ENCODE measurements around the gene H2BK1.
A peak's percentile ranks its signal among the peaks of the same experiment; 100 is the strongest.

The H2BK1 gene

DNA sequence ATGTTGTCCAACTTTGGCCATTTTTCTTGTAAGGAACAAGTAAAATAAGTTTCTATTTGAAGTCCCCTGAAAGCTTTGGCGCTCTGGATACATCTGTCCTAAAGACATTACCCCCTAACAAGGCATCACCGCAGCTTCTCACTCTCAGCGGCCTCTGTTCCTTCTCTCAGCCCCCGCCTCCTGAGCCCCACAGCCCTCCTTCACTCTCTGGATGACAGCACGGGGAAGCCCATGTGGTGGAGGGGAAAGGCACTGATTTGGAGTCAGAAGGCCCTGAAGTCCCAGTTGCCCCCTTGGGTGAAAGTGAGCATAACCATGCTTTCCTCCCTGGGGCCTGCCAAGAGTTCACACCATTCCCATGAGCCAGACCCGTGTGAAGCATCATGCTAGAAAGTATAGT lies 4.6 kb downstream of the H2BK1 start:
- no peak for DNase-seq

DNA sequence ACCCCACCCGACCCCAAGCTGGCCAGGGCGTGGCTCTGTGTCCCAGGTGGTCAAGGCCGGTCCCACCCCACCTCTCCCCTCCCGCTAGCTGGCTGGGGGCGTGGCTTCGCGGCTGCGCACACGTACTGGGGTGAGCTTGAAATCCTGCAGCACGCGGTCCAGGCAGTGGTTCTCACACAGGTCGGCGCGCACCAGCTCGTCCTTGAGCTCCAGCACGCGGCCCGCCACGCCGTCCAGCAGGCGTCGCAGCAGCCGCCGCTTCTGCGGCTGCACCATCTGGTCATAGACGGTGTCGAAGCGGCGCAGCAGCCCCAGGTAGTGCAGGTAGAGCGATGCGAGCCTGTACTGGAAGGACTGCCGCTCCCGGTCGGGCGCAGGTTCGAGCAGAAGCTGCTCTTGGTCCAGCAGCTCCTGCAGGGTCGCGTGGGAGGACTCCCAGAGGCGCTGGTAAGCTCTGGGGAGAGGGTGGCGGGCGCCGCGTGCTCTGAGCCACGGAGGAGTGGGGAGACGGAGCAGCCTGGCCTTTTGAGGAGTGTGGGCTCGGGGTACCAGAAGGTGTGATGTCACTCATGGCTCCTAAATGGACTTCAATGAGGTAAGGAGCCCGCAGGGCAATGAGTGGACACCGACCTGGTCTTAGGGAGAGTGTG lies 5.8 kb downstream of the H2BK1 start:
- DNase-seq, result no peak

DNA sequence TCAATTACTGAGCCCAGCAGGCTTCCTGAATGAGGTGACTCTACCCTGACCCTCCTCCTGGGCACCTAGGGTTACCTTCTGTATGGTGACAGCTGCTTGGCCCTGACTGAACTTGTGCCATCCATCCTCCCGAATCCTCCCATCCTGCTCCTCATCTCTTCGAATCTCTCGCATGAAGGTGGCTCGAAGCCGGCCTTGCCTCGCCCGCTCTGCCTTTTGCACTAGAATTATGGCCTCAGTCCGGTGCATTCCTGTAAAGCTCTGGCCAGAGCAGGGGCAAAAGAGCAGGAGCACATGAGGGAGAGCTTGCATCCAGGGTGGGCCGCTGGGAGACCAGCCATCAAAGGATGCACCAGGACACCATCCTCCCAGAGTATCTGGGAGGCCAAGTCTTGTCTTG lies 7.5 kb downstream of the H2BK1 start:
- no peak for DNase-seq

DNA sequence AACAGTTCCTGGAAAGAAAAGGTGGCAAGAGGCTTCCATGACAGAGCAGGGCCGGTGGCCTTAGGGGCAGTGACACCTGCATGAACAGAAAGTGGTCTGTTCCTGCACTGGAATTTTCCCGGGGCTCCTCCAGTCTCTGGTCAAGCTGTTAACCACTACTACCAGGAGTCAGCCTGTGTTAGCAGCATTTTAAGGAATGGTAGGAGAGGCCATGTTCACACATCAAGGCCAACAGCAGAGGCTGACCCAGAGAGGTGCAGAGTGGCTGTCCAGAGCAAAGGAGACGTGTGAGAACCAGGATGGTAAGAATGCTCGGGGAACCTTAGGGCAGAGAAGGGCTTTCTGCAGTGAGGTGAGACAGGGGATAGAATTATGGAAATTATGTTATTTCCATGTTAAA lies 8.5 kb downstream of the H2BK1 start:
- no peak for DNase-seq

DNA sequence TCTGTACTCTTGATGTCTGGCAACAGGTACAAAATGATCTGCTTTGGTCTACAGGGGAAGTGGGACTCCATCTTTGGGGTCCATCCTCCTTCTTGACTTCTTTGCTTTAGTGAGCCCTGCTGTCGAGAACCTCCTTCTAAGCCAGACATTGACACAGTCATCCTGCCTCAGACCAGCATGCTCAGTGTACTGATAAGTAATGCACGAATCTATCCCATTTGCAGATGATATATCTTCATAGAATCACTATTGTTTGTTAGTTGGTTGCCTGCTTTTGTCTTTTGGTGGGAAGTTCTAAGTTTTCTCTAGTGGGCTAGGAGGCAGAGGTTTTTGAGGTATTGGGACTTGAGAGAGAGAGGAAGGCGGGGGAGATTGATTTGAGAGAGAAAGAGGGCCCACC lies 8.9 kb downstream of the H2BK1 start:
- no peak for DNase-seq

DNA sequence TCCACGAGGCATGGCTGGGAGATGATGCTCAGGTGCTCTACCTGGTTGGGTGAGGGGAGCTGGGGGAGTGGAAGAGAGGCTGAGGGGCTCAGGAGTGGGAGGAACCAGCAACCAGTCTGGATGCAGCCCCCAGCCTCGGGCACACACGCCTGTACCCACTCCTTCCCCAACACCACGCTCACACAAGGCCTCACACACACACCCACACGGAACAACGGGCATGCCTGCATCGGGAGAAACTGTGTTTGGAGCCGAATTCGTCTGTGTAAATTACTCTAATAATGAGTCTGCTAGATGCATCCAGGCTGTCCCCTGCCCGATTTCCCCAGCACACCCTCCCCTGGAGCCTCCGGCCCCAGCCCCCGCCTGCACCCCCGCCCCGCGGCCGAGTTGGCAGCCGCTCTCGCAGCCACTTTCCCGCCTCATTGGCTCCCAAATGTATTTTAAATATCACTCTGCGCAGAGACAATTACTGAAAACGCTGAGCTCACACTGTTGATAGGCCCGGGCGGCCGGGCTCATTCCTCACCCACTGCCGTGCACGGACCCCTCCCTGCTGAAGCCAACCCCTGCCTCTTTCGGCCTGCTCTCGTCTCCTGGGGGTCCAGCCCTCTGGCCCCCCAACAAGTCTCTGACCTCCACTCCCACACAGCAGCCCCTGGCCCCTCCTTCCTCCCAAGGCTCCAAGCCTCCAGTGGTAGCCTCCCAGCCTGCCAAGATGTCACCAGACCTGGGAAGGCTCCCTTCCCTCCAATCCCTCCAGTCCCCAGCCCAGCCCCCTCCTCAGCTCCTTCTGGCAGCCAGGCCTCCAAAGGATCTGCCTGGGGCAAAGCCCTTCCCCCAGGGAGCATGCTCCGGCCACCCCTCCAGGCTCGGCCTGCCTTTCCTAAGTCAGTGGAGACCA lies 11.1 kb downstream of the H2BK1 start:
- peak in 9 of 51 donors; percentile 4 to 49 (median 17) for DNase-seq

DNA sequence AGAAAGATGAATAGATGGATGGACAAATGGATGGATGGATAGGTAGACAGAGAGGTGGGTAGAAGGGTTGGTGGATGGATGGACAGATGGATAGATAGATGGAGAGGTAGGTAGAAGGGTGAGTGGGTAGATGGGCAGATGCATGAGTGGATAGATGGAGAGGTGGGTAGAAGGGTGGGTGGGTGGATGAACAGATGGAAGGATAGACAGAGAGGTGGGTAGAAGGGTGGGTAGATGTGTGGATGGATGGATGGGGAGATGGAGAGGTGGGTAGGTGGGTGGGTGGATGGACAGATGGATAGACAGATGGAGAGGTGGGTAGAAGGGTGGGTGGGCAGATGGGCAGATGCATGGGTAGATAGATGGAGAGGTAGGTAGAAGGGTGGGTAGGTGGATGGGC lies 12.4 kb downstream of the H2BK1 start:
- DNase-seq, result no peak

DNA sequence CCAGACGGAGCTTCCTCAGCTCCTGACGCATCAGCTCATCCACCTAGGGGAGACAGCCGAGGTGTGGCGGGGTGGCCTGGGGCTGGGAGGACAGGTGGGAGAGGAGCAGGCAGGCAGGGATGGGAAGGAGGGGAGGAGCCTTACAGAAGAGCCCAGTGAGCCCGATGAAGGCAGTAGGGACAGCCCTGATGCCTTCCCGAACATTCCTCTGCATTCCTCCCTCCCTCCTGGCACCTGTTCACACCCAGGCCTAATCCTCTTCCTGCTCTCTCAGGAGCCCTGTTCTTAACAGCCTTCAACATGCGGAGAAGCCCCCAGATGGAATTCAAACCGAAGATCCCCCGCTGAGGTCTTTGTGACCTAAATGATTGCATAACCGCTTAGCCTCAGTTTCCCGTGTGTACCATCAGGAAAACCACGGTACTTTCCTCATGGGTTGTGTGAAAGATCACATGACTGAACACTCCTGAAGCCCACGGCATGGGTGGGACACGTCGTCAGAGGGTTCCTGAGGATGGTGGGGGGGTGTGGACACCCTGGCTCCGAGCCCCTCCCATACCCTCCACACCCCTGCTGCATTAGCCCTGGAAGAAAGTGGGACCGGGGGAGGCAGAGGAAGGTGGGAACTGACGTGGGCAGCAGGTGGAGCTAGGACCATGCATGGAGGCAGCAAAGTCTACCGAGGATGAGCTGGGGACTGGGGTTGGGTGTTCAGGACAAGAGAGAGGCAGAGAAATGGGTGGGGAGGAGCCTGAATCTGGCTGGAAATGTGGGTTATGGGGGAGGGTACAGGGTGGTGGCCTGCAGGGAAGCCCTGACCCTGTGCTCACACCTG lies 14.5 kb downstream of the H2BK1 start:
- no peak for DNase-seq

DNA sequence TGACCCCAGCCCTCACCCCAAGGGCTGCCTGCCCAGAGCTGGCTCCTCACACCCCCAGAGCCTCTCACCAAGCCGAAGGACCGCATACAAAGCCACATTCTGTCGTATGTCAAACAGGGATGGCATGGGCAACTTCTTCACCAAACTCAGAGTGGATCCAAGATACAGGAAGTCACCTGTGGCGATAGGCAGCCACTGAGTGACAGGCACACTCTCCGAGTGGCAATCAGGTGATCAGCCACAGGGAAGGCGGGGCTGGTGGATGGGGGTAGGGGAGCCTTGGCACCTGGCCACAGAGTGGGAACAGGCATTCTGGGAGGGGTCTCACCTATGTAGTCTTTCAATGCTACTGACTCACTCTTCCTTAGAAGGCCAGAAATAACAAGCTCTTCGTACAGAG lies 16.1 kb downstream of the H2BK1 start:
- no peak for DNase-seq

DNA sequence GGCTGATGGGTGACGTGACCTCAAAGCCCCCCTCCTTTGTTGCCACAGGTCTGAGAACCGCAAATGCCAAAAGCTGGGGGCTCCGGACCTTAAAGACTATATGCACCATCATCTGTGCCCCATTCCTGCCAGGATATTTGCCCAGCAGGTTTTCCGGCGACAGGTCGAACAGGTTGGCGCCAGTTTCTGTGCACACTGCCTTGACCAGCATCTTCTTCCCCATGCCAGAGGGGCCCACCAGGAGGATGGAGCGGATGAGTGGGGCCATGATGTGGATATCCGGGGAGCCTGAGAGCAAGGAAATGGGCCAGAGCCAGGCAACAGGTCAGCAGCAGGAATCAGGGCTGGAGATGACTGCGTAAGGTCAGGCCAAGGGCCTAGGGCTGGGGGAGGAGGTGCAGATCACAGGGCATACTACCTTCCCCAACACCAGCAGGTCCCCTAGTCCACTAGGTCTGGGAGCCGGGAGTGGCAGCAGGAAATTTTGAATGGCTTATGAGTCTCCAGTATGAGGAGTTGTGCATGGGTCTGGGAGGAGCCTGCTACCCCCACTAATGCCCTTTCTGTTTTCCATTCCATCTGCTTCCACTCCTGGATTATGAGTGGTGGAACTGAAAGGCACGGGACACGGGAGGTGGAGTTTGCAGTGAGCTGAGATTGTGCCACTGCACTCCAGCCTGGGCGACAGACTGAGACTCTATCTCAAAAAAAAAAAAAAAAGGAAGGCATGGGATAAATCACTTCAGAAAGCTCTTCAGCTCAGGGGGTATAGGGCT lies 16.9 kb downstream of the H2BK1 start:
- no peak for DNase-seq

DNA sequence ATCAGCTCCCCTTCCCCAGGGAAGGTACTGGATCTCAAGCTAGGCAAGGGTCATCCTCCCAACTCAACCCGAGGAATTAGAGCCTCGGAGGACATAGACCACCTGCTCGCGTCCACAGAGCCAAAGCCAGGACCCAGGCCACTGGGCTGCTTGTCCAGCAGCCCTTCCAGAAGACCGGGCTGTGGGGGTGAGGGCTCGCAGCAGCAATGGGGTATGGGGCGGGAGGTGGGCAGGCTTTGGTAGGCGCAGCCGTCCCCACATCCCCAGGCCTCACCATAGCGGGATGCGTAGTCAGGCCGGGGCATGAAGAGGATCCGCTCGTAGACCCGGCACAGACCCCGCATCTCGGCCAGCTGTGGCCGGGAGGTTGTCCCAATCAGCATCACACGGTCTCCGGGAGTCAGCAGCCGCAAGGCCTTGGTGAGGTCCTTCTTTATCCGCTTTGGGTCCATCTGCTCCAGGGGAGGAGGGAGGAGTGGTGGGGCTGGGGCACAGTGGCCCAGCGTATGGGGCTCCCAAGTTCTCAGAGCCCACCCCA lies 18.2 kb downstream of the H2BK1 start:
- no peak for DNase-seq

DNA sequence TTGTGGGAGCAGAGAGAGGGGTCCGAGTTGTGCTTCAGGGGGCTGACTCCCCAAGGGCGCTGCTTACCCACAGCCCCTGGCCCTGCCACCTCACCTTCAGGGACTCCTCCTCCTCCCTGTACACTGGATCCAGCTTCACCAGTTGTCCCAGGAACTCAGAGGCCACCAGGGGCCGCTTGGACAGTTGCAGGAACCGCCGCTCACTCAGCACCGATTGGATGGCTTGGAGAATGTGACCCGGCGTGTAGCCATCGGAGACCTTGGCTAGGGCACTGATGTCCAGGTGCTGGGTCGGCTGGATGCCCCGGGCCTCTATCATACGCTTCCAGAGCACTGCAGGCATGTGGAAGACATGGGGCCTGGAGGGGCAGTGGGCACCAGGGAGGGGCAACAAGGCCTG lies 18.7 kb downstream of the H2BK1 start:
- DNase-seq, result no peak

DNA sequence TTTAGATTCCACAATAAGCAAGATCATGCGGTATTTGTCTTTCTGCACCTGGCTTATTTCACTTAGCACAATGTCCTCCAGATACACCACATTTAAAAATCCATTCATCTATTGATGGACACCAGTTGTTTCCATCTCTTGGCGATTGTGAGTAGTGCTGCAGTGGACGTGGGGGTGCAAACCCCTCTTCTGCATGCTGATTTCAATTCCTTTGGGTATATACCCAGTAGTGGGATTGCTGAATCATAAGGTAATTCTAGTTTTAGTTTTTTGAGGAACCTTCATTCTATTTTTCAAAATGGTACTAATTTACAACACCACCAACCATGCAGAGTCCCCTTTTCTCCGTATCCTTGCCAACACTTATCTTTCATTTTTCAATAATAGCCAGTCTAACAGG lies 21.2 kb downstream of the H2BK1 start:
- no peak for DNase-seq

DNA sequence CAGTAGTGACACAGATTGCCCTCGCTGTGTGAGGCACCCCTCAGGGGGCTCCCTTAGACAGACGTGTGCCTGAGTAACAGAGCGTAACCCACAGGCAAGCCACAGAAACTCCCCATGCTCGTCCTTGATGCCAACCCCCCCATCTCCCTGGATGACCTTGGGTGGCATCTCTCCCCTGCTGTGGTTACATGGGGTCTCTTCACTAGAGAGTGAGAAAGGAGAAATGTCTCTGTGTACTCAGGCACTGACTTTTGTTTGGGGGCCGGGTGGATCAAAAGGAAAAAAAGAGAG lies 22.1 kb downstream of the H2BK1 start:
- no peak for DNase-seq

DNA sequence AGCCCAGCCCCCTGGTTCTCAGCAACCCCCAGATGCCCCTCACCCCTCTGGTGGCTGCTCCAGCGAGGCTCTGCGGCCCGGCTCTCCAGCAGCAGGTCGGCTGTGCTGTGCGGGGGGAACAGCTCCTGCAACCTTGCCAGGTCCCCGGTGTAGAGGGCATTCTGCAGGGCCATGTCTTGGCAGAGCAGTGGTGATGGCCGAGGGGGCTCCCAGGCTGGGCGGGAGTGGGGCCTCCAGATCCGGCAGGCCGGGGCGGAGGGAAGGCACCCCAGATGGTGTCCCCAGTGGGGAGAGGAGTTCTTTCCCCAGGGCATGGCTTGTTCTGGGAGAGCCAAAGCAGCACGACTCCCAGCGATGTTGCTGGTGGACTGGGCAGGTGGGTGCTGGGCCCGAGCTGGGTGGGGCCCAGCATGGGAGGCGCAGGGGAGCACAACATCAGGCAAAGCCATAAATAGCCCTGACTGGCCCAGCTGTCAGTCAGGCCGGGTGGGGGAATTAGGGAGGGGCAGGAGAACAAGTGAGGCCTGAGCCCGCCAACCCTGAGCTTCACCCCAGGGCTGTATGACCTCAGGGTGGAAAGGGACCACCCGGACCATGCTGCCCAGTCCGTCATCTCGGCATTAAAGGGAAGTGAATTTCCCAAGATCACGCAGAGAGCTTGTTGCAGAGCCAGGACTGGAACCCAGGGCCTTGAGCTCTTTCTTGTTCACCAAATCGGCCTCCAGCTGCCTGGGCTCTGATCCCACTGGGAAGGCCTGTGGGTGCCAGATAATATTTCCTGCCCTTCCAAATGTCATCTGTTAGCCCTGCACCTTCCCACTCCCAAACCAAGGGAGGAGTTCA lies 22.7 kb downstream of the H2BK1 start:
- DNase-seq, result no peak

DNA sequence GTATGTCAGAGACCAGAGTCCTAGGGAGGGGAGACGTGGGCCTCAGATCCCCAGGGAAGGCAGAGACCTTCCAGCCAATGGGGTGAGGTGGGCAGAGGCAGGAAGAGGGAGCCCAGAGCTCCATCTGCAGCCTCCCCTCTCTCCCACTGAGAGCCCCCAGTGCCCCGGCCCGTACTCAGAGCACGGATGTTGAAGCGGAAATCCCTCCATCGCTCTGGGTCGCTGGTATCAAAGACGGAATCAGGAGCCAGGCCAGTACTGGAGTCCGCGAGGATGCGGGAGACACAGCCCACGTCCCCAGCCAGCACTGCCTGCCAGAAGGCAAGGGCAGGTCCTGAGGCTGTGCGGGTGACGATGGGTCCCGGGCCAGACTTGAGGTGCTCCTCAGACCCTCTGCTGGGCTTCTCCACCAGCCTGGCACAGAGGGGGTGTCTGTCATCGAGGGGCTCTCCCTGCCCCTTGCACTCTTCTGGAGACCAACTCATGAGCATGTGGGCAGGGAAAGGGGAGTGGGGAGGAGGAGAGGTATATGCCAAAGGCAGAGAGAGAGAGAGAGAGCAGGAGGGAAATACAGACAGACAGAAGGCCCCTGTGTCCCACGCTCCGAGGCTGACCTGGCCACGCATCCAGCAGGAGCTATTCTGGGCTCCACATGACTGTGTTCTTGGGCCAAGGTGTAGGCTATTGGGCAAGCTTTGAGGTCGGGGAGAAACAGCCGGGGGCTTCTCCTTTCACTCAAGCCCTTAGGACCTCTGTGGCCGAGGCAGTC lies 23.5 kb downstream of the H2BK1 start, which contains the start of gene ASB10:
Gene ASB10, minus strand, starts transcription at position 611 of the 769 bp plus-strand sequence. Its CDS starts 120 bp downstream, at position 491.
- no peak for DNase-seq

DNA sequence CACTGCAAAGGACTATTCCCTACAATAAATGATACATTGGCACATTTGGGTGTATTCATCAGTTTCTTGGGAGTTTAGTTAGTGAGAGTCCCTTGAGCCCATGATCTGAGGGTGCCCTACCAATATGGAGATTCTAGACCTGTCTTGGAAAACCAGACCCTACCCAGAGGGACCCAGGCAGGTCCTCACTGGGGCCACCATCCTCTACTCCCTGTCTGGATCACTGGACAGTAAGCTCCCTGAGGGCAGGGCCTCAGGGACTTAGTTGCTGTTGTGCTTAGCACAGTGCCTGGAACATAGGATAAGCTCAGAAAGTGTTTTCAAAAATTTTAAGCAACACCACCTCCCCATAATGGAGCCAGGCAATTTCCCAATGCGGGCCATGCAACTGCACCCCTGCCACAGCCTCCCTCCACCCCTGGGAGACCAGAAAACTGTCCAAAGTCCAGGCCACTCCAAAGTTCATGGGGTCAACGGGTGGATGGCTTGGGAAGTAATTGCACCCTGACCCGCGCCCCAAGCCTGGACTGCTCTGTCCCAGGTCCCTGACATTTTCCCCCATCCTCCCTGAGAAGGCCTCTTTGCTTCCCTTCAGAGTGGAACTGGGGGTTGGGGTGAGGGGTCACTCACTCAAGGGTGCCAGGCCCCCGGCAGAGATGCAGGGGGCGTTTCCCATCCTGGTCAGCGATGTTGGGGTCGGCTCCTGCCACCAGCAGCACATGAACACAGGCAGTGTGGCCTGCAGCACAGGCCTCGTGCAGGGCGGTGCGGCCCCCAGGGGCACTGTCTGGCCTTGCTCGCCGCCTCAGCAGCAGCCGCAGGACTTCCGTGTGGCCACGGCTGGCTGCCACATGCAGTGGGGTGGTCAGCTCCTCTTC lies 24.3 kb downstream of the H2BK1 start:
- DNase-seq, result no peak

DNA sequence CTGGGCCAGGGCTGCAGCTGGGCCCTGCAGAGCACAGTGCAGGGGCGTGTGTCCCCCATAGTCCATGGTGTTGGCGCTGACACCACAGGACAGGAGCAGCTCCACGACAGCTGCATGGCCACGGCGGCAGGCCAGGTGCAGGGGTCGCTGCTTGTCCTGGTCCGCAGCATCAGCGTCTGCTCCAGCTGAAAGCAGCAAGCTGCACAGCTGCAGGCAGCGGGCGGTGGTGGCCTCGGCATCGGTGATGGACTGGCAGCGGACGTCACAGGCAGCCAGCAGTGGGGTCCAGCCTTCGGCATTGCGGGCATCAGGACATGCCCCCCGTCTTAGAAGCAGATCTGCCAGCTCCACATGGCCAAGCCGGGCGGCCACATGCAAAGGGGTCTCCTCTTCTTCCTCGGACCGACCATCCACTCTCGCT lies 29.3 kb downstream of the H2BK1 start:
- peak in 1 of 51 donors; percentile 26 for DNase-seq
